Epithelial cell of prostate (primary cell): ENCODE results near the gene NPSR1.
"Not testable (repeated sequence)": the region's sequence is repeated elsewhere in the genome, so short reads cannot be mapped to it uniquely, and the experiment has no call there.

ENCODE experiments used
- DNase-seq: peaks from one replicate; pipeline ENCODE4 v3.0.0-alpha.2; 2011; ENCODE audit warnings: low read depth, low spot score
- H3K27ac ChIP-seq: fragments of 450-650 bp; 2 replicates; pipeline ENCODE4 v1.5.1; 2017; ENCODE audit warnings: mild to moderate bottlenecking

NPSR1 gene

DNA sequence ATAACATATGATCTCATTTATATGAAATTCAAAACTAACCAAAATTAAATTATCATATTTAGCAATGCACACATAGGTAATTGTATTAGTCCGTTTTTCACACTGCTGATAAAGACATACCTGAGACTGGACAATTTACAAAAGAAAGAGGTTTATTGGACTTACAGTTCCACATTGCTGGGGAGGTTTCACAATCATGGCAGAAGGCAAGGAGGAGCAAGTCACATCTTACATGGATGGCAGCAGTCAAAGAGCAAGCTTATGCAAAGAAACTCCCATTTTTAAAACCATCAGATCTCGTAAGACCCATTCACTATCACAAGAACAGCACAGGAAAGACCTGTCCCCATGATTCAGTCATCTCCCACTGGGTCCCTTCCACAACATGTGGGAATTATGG is 200.4 kb downstream of the NPSR1 start:
- DNase-seq, H3K27ac ChIP-seq: not testable (repeated sequence)

DNA sequence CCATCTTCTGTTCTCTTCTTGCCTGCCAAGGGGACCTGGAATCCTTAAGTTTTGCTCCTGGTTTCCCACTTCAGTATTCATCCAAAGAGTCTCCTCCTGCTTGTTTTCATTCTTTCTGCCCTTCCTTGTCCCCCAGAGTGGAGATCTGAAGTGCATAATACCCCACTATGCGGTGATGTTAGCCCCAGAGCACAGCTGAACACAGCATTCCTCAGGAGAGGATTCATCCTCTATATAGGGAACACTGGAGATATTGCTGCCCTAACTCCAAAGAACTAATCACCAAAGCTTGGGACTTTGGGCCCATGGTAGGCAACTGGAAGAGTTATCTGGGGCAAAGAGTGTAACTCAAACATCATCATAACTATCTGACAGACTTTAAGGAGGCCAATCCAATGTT is 201.3 kb downstream of the NPSR1 start:
- not testable (repeated sequence) for DNase-seq

DNA sequence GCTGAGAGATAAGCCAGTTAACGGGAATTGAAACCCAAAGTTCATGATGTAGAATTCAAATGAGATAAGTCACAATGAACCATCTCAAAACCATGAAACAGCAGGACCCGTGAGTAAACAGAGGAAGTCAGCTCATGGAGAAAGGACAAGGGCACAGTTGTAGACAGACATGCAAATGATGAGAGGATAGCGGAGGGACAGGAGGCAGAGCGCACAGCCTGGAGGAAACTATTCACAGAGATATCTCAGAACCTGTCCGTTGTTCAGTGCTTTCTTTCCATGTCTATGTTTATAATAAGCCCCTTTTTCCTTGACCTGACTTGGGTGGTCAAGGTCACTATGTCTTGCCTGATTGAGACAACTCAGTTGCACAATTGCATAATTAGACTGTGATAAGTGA is 208.2 kb downstream of the NPSR1 start:
- H3K27ac ChIP-seq, DNase-seq: not testable (repeated sequence)

More for the DNA sequence above, 201.3 kb downstream of the NPSR1 start:
- not testable (repeated sequence) for H3K27ac ChIP-seq

DNA sequence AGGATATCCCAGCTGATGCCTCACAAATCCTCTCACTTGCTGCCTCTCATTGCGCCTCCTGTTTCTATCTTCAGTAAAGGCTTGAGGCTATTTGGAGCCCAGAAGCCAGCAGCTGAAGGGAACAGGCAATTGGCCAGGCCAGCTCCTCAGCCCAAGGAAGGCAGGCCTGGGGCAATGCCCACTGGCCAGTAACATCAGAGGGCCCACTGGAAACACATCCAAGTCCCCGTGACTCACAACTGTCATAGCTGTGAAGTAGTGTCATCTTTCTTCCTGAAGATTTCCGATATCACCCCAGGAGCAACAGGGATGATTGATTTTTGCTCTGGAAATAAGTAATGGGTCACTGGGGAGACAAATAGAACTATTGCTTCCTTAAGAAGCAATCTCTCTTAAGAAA is 209.3 kb downstream of the NPSR1 start:
- not testable (repeated sequence) for DNase-seq

DNA sequence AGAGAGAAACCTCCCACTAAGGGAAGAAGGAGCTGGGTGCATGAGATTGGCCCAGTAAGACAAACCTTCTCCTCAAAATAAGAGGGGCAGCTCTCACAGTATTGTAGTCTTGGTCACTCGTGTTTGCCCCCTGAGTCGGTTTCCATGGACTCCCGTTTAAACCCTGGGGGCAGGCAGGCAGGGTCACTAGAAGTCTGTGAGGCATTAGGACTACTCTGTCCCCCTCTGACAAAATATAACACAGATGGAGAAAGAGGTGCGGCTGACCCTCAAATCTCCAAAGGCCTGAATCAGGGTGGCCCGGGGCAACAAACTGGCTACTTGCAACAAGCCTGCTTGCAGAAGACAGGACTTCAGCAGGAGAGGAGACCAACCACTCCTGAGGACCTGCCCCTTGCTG is 210.6 kb downstream of the NPSR1 start:
- not testable (repeated sequence) for DNase-seq, H3K27ac ChIP-seq

More for the DNA sequence above, 209.3 kb downstream of the NPSR1 start:
- H3K27ac ChIP-seq: not testable (repeated sequence)

DNA sequence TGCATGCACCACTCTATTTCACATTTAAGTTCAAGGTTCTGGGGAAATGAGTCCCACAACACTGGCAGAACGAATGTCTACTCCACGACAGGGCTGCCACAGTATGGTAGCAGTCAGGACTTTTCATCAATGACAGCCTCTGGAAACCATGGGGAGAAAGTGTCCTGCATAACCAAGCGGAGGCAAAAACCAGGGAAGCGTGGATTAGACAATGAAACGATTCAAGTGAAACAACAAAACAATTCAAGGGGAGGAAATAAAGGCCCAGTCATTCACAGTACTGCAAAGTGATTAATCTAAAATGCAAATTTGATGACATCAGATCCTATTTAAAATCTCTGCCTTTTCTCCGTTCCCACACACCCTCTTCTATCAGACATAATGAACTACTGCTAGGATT is 211.0 kb downstream of the NPSR1 start:
- no peak overlapping the region for H3K27ac ChIP-seq
- no peak for DNase-seq

DNA sequence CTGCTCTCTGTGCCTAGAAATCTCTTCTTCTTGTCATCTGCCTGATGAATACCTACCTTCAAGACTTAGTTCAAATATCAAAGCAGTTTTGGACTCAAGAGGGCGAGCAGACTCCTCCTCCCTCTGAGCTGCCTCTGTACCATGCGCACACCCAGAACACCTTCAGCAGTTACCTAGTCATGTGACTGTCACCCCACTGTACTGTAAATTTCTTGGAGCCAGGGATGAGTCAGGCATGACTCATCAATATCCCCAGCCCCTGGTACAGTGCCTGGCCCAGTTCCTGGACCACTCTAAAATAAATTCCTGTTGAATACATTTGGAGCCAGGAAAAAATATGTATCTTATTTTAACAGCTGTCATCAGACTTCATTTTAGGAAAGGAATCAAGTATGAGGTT is 212.0 kb downstream of the NPSR1 start:
- not testable (repeated sequence) for H3K27ac ChIP-seq, DNase-seq

DNA sequence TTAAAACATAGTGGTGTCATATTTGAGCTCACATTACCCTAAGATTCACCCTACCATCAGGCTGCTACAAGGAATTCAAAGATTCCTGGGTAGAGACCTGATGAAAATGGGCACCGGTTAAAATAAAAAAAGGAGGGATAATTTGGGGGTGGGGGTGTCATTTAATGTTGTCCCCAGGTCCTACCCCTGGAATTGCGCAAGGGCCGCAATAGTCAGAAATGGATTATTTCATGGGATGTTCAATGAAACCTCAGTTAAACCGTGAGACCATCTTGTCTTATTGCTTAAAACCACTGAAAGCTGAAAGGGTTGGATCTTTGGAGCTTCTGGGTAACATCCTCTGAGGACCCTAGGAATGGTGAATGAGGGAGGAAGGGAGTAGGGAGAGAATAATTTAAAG is 216.3 kb downstream of the NPSR1 start:
- not testable (repeated sequence) for H3K27ac ChIP-seq, DNase-seq

DNA sequence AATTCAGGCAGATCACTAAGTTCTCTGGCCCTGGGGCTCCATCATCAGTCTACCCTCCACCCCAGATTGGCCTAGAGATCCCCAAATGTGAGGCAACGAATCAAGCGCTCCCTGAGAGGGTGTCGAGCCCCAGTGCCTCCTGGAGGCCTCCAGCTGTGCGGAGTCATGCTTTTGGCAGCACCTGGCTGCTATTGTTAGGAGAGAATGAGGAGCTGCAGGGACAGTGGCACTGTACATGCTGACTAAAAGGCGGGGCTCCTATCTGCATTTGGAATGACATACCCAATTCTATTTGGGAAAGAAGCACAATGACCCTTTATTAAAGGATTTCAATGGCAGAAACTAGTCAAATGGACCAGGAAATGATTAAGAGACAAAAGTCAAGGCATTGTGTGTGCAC is 217.5 kb downstream of the NPSR1 start:
- no peak overlapping the region for H3K27ac ChIP-seq
- DNase-seq: no peak

DNA sequence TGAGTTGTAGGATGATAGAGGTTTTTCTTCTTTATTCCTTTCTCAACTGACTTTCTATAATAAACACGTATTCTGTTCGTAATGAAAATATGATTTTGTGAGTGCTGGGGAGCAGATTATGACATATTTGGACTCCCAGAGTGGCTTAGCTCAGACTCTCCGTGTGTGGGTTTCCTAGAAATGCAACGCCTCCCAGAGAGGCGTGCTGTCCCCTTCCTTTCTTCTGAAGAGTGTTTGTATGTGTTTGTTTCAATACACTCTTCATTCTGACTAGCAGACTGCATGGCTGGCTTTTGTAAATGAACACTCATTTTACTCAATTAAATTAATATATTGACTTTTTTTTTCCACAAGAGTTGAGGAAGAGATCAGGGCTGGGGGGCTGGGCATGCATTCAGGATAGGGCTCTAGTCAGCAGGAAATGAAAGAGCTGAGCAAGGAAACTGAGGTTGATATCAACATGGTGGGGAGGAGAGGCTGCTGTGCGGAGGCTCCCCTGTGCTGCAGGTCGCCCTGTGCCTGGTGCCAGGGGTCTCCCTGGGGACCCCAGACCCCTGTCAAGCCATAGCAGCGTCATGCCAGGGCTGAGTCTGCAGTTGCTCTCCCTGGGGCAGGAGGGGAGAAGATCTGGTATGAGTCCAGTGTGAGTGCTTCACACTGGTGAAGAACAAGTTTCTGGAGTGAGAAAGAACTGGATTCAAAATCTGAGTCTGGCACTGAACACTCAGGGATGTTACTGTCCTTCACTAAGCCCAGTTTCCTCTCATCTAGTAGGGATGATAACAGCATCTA is 221.1 kb downstream of the NPSR1 start:
- not testable (repeated sequence) for DNase-seq, H3K27ac ChIP-seq

DNA sequence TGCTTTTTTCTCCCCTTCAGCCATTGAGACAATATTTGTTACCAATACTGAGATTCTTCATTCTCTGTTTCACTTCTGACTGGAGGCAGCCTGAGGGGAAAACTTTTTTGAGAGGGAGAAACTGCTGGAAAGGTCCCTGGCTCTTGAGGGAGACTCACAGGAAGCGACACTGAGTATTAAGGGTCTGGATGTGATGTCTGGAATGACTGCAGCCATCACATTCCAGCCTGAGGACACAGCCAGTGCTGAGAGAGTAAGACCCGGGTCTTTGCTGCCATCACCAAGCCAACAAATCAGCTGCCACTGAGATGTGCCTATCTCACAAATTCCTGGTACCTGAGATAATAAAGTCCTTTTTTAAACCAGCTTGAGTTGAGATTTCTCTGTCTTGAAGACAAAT is 221.9 kb downstream of the NPSR1 start:
- H3K27ac ChIP-seq: no peak overlapping the region

DNA sequence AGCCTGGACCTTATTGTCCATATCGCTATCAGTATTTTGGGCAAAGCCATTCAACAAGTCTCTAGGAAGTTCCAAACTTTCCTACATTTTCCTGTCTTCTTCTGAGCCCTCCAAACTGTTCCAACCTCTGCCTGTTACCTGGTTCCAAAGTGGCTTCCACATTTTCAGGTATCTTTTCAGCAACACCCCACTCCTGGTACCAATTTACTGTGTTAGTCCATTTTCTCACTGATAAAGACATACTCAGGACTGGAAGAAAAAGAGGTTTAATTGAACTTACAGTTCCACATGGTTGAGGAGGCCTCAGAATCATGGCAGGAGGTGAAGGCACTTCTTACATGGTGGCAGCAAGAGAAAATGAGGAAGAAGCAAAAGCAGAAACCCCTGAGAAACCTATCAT is 225.8 kb downstream of the NPSR1 start:
- H3K27ac ChIP-seq: not testable (repeated sequence)

More for the DNA sequence above, 221.9 kb downstream of the NPSR1 start:
- no peak for DNase-seq

DNA sequence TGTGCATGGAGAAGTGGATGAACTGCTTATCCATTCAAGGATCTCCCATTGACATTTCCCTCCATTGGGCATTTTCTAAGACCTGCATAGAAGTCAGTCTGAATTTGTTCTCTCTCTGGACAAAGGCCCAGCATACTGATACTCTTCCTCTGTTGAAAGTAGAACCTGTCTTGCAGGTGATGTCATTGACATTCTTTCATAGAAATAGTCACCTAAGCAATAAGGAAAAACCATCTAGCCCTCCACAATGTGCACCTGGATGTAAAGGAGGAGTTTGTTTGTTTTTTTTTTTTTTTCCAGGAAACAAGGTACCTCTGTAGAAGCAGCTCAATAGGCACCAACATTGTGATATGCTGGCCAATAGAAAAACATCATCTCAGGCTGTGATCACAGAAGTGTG is 228.8 kb downstream of the NPSR1 start:
- H3K27ac ChIP-seq: no peak overlapping the region

More for the DNA sequence above, 225.8 kb downstream of the NPSR1 start:
- not testable (repeated sequence) for DNase-seq

DNA sequence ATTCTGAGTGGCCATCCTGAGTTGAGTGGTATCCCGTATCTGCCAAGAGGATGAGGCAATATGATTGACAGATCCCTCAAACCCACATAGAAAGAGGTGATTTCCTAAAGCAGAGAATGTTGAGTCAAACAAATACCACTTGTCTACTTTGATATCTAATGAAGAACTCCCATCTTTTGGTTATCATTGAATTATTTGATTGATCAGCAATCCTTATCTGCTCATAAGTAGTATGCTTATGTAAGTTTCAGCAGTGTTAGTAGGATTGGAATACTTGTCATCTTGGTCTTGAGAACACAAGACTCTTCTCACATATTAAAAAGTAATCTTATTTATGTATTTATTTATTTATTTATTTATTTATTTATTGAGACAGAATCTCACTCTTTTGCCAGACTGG is 231.9 kb downstream of the NPSR1 start:
- no peak for DNase-seq
- no peak overlapping the region for H3K27ac ChIP-seq

More for the DNA sequence above, 228.8 kb downstream of the NPSR1 start:
- no peak for DNase-seq

DNA sequence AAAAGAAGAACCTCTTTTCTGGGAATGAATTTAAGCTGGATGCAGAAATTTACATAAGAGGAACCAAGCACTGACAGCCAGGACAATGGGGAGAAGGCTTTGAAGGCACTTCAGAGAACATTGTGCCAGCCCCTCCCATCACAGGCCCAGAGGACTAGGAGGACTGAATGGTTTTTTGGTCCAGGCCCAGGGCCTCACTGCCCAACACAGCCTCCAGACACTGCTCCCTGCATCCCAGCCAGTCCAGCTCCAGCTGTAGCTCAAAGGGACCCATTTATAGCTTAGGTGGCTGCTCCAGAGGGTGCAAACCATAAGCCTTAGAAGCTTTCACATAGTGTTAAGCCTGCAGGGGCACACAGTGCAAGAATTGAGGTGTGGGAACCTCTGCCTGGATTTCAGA is 237.2 kb downstream of the NPSR1 start:
- no peak for DNase-seq
- no peak overlapping the region for H3K27ac ChIP-seq
